Fibroblast of mammary gland (primary cell): ENCODE data around the gene PRKRA.

Source experiments
- DNase-seq: peaks from one replicate; pipeline ENCODE4 v3.0.0-alpha.2; 2010; ENCODE audit warnings: low read depth
- H3K4me3 ChIP-seq: 2 replicates; pipeline ENCODE4 v1.5.1; 2011; ENCODE audit warnings: low read depth, mild to moderate bottlenecking, low read length, moderate library complexity; ENCODE audit not compliant: control insufficient read depth
- CTCF ChIP-seq: conservative IDR thresholded peaks from 2 replicates; pipeline ENCODE4 v1.5.1; 2011; ENCODE audit warnings: low read depth, low read length, inconsistent platforms; ENCODE audit not compliant: control insufficient read depth, insufficient read depth

Gene PRKRA

GRCh38 chr2:178449700-178450523 lies 1.1 kb downstream of the PRKRA start:
- DNase-seq, result no peak
- no peak for TF ChIP-seq CTCF

GRCh38 chr2:178448968-178449661 lies 1.9 kb downstream of the PRKRA start:
- peak overlapping the region; percentile 84 for H3K4me3 ChIP-seq
- no peak for DNase-seq
- no peak for TF ChIP-seq CTCF

More at GRCh38 chr2:178449700-178450523, 1.1 kb downstream of the PRKRA start:
- peak overlapping the region; percentile 84 for H3K4me3 ChIP-seq

- no peak overlapping the region for H3K4me3 ChIP-seq
- no peak for DNase-seq
- TF ChIP-seq CTCF, result no peak
Observed at GRCh38 chr2:178441426-178441825, 9.5 kb downstream of the PRKRA start.

- TF ChIP-seq CTCF, result no peak
- DNase-seq, result no peak
- no peak overlapping the region for H3K4me3 ChIP-seq
Observed at GRCh38 chr2:178436662-178437061, 14.3 kb downstream of the PRKRA start.

GRCh38 chr2:178429336-178429735 lies 21.6 kb downstream of the PRKRA start:
- H3K4me3 ChIP-seq, result no peak overlapping the region
- no peak for DNase-seq
- no peak for TF ChIP-seq CTCF

- no peak for DNase-seq
- no peak overlapping the region for H3K4me3 ChIP-seq
- no peak for TF ChIP-seq CTCF
Observed at GRCh38 chr2:178428396-178428806, 22.6 kb downstream of the PRKRA start.
